Measurements from ENCODE around the gene PCDHGA11. TPM values are rescaled to one million over a fixed set of nuclear protein-coding genes. Genes with fewer than 3 reads are reported as not detected.
"Not testable (repeated sequence)": the region's sequence is repeated elsewhere in the genome, so short reads cannot be mapped to it uniquely, and the experiment has no call there.

The PCDHGA11 gene
- total RNA-seq, 2 donors from 2014 or later, result 0.22 TPM; not detected in 1

DNA sequence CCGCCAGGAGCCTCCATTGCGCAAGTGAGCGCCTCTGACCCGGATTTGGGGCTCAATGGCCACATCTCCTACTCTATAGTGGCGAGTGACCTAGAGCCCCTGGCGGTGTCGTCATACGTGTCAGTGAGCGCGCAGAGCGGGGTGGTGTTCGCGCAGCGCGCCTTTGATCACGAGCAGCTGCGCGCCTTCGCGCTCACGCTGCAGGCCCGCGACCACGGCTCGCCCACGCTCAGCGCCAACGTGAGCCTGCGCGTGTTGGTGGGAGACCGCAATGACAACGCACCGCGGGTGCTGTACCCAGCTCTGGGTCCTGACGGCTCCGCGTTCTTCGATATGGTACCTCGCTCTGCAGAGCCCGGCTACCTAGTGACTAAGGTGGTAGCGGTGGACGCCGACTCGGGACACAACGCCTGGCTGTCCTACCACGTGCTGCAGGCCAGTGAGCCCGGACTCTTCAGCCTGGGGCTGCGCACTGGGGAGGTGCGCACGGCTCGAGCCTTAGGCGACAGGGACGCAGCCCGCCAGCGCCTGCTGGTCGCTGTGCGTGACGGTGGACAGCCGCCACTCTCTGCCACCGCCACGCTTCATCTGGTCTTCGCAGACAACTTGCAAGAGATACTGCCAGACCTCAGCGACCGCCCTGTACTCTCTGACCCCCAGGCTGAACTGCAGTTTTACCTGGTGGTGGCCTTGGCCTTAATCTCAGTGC is 11.1 kb upstream of the PCDHGA11 start:
- Mint-ChIP-seq H3K27ac (no peak overlapping the region), H3K36me3 (ENCODE audit: insufficient read depth in 2 of 2) (peaks cover 18 to 35% of the 10 kb centered on the region in 2 donors), H3K4me1 (ENCODE audit: low read depth) (peaks cover 25% of the 10 kb centered on the region), H3K4me3 (no peak overlapping the region), H3K9me3 (peaks cover 11 to 12% of the 10 kb centered on the region in 2 donors), H3K27me3 (ENCODE audit: low read depth) (peaks cover 84% of the 10 kb centered on the region)
- DNase-seq (no peak), ATAC-seq (replicated peaks in 1 of 2) (no peak)

DNA sequence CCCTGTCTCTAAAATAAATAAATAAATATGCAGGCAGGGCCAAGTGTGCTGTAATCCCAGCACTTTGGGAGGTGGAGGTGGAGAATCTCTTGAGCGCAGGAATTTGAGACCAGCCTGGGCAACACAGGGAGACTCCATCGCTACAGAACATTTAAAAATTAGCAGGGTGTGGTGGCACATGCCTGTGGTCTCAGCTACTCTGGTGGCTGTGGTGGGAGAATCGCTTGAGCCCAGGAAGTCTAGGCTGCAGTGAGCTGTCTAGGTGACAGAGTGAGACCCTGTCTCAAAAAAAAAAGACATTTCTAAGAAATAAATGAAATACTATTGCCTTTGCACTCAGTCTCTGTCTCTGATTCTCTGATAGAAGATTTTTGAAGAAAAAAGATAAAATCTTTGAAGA is 9.3 kb upstream of the PCDHGA11 start:
- H3K27me3 Mint-ChIP-seq (ENCODE audit: low read depth), result peaks cover 79% of the 10 kb centered on the region
- peaks cover 8 to 12% of the 10 kb centered on the region in 2 donors for H3K9me3 Mint-ChIP-seq
- H3K36me3 Mint-ChIP-seq (ENCODE audit: insufficient read depth in 2 of 2), result peaks cover 14 to 31% of the 10 kb centered on the region in 2 donors
- H3K4me3 Mint-ChIP-seq, result no peak overlapping the region
- no peak for DNase-seq
- no peak overlapping the region for H3K27ac Mint-ChIP-seq
- no peak for ATAC-seq (replicated peaks in 1 of 2)
- peaks cover 31% of the 10 kb centered on the region for H3K4me1 Mint-ChIP-seq (ENCODE audit: low read depth)

- H3K4me1 Mint-ChIP-seq (ENCODE audit: low read depth), result peaks cover 35% of the 10 kb centered on the region
- H3K4me3 Mint-ChIP-seq, result peak within 1 kb of the TSS; percentile 91 to 92
- H3K27ac Mint-ChIP-seq, result peak within 1 kb of the TSS; percentile 82
- DNase-seq (peak; percentile 61 to 69), ATAC-seq (replicated peaks in 1 of 2) (peak; percentile 80 to 81)
- peaks cover 17 to 28% of the 10 kb centered on the region in 2 donors for H3K36me3 Mint-ChIP-seq (ENCODE audit: insufficient read depth in 2 of 2)
- H3K27me3 Mint-ChIP-seq (ENCODE audit: low read depth), result peaks cover 79% of the 10 kb centered on the region
- H3K9me3 Mint-ChIP-seq, result peaks cover 10 to 12% of the 10 kb centered on the region in 2 donors
These were observed 7.9 kb upstream of the PCDHGA11 start, which contains the start of gene PCDHGA10 for GRCh38 chr5:141412854-141413539. Gene PCDHGA10 (plus strand): TSS chr5:141412987. CDS start chr5:141413176, 189 bp downstream.

DNA sequence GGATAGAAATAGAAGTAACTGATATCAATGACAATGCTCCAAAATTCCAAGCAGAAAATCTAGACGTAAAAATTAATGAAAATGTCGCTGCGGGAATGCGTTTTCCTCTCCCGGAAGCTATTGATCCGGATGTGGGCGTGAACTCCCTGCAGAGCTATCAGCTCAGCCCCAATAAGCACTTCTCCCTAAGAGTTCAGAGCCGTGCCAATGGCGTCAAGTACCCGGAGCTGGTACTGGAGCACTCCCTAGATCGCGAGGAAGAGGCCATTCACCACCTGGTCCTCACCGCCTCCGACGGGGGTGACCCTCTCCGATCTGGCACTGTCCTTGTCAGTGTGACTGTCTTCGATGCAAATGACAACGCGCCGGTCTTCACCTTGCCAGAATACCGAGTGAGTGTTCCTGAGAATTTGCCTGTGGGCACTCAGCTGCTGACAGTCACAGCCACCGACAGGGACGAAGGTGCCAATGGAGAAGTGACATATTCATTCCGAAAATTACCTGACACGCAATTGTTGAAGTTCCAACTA is 7.2 kb upstream of the PCDHGA11 start:
- Mint-ChIP-seq H3K27ac (peak overlapping the region; percentile 82), H3K9me3 (peaks cover 12 to 13% of the 10 kb centered on the region in 2 donors), H3K4me1 (ENCODE audit: low read depth) (peaks cover 37% of the 10 kb centered on the region), H3K4me3 (peak overlapping the region; percentile 91 to 92), H3K27me3 (ENCODE audit: low read depth) (peaks cover 79% of the 10 kb centered on the region), H3K36me3 (ENCODE audit: insufficient read depth in 2 of 2) (peaks cover 20 to 29% of the 10 kb centered on the region in 2 donors)
- DNase-seq (no peak), ATAC-seq (replicated peaks in 1 of 2) (no peak)

GRCh38 chr5:141414548-141415274 is 6.1 kb upstream of the PCDHGA11 start:
- not testable (repeated sequence) for H3K9me3 Mint-ChIP-seq; H3K27ac Mint-ChIP-seq; ATAC-seq (replicated peaks in 1 of 2); DNase-seq
- Mint-ChIP-seq H3K36me3 (ENCODE audit: insufficient read depth in 2 of 2) (peaks cover 20 to 27% of the 10 kb centered on the region in 2 donors), H3K27me3 (ENCODE audit: low read depth) (peaks cover 80% of the 10 kb centered on the region), H3K4me3 (peak overlapping the region; percentile 19 to 37), H3K4me1 (ENCODE audit: low read depth) (peaks cover 32% of the 10 kb centered on the region)

- Mint-ChIP-seq H3K9me3 (peaks cover 8 to 11% of the 10 kb centered on the region in 2 donors), H3K27me3 (ENCODE audit: low read depth) (peaks cover 80% of the 10 kb centered on the region), H3K4me1 (ENCODE audit: low read depth) (peaks cover 32% of the 10 kb centered on the region), H3K36me3 (ENCODE audit: insufficient read depth in 2 of 2) (peaks cover 19 to 28% of the 10 kb centered on the region in 2 donors), H3K4me3 (peak overlapping the region; percentile 37 to 59)
- not testable (repeated sequence) for H3K27ac Mint-ChIP-seq; ATAC-seq (replicated peaks in 1 of 2); DNase-seq
These were observed 5.6 kb upstream of the PCDHGA11 start for GRCh38 chr5:141415275-141415618.

DNA sequence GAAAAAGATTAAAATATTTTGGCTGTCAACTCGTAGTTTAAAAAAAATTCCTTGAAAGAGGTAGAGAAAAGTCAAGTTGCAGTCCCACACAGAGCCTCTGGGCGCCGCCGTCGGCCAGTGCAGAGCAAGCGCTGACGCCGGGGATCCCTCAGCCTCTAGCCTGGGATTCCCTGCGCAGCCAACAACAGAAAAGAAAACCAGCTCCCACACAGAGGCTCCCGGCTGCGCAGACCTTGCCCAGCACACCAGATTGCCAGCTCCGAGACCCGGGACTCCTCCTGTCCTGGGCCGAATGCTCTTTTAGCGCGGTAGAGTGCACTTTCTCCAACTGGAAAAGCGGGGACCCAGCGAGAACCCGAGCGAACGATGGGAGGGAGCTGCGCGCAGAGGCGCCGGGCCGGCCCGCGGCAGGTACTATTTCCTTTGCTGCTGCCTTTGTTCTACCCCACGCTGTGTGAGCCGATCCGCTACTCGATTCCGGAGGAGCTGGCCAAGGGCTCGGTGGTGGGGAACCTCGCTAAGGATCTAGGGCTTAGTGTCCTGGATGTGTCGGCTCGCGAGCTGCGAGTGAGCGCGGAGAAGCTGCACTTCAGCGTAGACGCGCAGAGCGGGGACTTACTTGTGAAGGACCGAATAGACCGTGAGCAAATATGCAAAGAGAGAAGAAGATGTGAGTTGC is 3.2 kb upstream of the PCDHGA11 start, which contains the start of gene PCDHGB7:
TSS of gene PCDHGB7 (plus strand) at position 184 of the 679 bp plus-strand sequence. CDS start at position 367, 183 bp downstream.
- peak within 1 kb of the TSS; percentile 77 to 86 for H3K4me3 Mint-ChIP-seq
- ATAC-seq (replicated peaks in 1 of 2), result peak; percentile 77 to 79
- H3K27ac Mint-ChIP-seq, result peak within 1 kb of the TSS; percentile 77
- H3K27me3 Mint-ChIP-seq (ENCODE audit: low read depth), result peaks cover 90% of the 10 kb centered on the region
- peaks cover 46% of the 10 kb centered on the region for H3K4me1 Mint-ChIP-seq (ENCODE audit: low read depth)
- H3K36me3 Mint-ChIP-seq (ENCODE audit: insufficient read depth in 2 of 2), result peaks cover 17 to 43% of the 10 kb centered on the region in 2 donors
- not testable (repeated sequence) for H3K9me3 Mint-ChIP-seq
- peak; percentile 67 to 71 for DNase-seq

DNA sequence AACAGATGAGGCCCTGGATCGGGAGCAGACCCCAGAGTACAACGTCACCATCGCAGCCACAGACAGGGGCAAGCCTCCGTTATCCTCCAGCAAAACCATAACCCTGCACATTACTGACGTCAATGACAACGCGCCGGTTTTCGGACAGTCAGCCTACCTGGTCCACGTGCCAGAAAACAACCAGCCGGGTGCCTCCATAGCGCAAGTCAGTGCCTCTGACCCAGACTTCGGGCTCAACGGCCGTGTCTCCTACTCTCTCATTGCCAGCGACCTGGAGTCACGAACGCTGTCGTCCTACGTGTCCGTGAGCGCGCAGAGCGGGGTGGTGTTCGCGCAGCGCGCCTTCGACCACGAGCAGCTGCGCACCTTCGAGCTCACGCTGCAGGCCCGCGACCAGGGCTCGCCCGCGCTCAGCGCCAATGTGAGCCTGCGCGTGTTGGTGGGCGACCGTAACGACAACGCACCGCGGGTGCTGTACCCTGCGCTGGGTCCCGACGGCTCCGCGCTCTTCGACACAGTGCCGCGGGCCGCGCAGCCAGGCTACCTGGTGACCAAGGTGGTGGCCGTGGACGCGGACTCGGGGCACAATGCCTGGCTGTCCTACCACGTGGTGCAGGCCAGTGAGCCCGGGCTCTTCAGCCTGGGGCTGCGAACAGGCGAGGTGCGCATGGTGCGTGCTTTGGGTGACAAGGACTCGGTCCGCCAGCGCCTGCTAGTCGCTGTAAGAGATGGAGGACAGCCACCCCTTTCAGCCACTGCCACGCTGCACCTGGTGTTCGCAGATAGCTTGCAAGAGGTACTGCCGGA is 1.6 kb upstream of the PCDHGA11 start:
- Mint-ChIP-seq H3K36me3 (ENCODE audit: insufficient read depth in 2 of 2) (peaks cover 23 to 35% of the 10 kb centered on the region in 2 donors), H3K4me1 (ENCODE audit: low read depth) (peaks cover 31% of the 10 kb centered on the region), H3K27ac (no peak overlapping the region), H3K4me3 (no peak overlapping the region), H3K27me3 (ENCODE audit: low read depth) (peaks cover 86% of the 10 kb centered on the region), H3K9me3 (peaks cover 8 to 14% of the 10 kb centered on the region in 2 donors)
- DNase-seq (no peak), ATAC-seq (replicated peaks in 1 of 2) (no peak)

GRCh38 chr5:141421489-141421855 is 621 bp downstream of the PCDHGA11 start:
- peak overlapping the region; percentile 38 for H3K27ac Mint-ChIP-seq
- H3K27me3 Mint-ChIP-seq (ENCODE audit: low read depth), result peaks cover 88% of the 10 kb centered on the region
- peaks cover 20% of the 10 kb centered on the region for H3K4me1 Mint-ChIP-seq (ENCODE audit: low read depth)
- ATAC-seq (replicated peaks in 1 of 2) (no peak), DNase-seq (no peak)
- peak overlapping the region; percentile 85 to 87 for H3K4me3 Mint-ChIP-seq
- H3K9me3 Mint-ChIP-seq, result peaks cover 5 to 12% of the 10 kb centered on the region in 2 donors
- peaks cover 19 to 34% of the 10 kb centered on the region in 2 donors for H3K36me3 Mint-ChIP-seq (ENCODE audit: insufficient read depth in 2 of 2)

- peaks cover 18 to 34% of the 10 kb centered on the region in 2 donors for H3K36me3 Mint-ChIP-seq (ENCODE audit: insufficient read depth in 2 of 2)
- H3K4me3 Mint-ChIP-seq, result no peak overlapping the region
- no peak overlapping the region for H3K27ac Mint-ChIP-seq
- DNase-seq, result no peak
- ATAC-seq (replicated peaks in 1 of 2), result no peak
- peaks cover 87% of the 10 kb centered on the region for H3K27me3 Mint-ChIP-seq (ENCODE audit: low read depth)
- H3K9me3 Mint-ChIP-seq, result peaks cover 5 to 12% of the 10 kb centered on the region in 2 donors
- H3K4me1 Mint-ChIP-seq (ENCODE audit: low read depth), result peaks cover 18% of the 10 kb centered on the region
These were observed 2.0 kb downstream of the PCDHGA11 start for GRCh38 chr5:141422742-141423291.

GRCh38 chr5:141427783-141428426 is 7.1 kb downstream of the PCDHGA11 start:
- DNase-seq (no peak), ATAC-seq (replicated peaks in 1 of 2) (no peak)
- Mint-ChIP-seq H3K9me3 (peaks cover 10 to 13% of the 10 kb centered on the region in 2 donors), H3K27ac (no peak overlapping the region), H3K27me3 (ENCODE audit: low read depth) (peaks cover 75% of the 10 kb centered on the region), H3K4me3 (no peak overlapping the region), H3K36me3 (ENCODE audit: insufficient read depth in 2 of 2) (peaks cover 16 to 22% of the 10 kb centered on the region in 2 donors), H3K4me1 (ENCODE audit: low read depth) (peaks cover 21% of the 10 kb centered on the region)

All from activated T-cell treated with anti-CD3 and anti-CD28 coated beads, Interleukin-2, amount 50 U/mL, for 72 hours (primary cell).